Measurements from ENCODE around the gene DTNA. TPM values are rescaled to one million over a fixed set of nuclear protein-coding genes. Genes with fewer than 3 reads are reported as not detected.

DTNA gene
- total RNA-seq, 1 experiment from 2014 or later = 9.6 TPM

GRCh38 chr18:34694591-34695165 is 15.4 kb upstream of the DTNA start:
- no peak overlapping the region for H3K4me3 ChIP-seq (replicated peaks in 1 of 2; ENCODE audit: low read depth in 1 of 2, low read length in 2 of 2)
- no peak overlapping the region for H3K27ac ChIP-seq (ENCODE audit: low read depth, low read length)
- no peak overlapping the region for H3K4me2 ChIP-seq (ENCODE audit: low read length)
- no peak for DNase-seq (ENCODE audit: low read depth, low spot score)
- H3K79me2 ChIP-seq (ENCODE audit: insufficient read depth, low read length) = no peaks in the 10 kb centered on the region
- ATAC-seq = no peak
- H2AFZ ChIP-seq (ENCODE audit: low read depth, low read length, poor library complexity, severe bottlenecking) = no peak overlapping the region
- no peaks in the 10 kb centered on the region for H3K36me3 ChIP-seq (ENCODE audit: control insufficient read depth in 1 of 2, insufficient read depth in 2 of 2, low read length in 2 of 2)
- RAD21 ChIA-PET (ENCODE audit: low non-redundant PET in 1 of 2, low total read pairs in 2 of 2, uncharacterized antibody in 2 of 2, unreplicated experiment in 2 of 2) = no interaction called here
- no peaks in the 10 kb centered on the region for H4K20me1 ChIP-seq (ENCODE audit: insufficient read depth)
- TF ChIP-seq, protein P1, sequence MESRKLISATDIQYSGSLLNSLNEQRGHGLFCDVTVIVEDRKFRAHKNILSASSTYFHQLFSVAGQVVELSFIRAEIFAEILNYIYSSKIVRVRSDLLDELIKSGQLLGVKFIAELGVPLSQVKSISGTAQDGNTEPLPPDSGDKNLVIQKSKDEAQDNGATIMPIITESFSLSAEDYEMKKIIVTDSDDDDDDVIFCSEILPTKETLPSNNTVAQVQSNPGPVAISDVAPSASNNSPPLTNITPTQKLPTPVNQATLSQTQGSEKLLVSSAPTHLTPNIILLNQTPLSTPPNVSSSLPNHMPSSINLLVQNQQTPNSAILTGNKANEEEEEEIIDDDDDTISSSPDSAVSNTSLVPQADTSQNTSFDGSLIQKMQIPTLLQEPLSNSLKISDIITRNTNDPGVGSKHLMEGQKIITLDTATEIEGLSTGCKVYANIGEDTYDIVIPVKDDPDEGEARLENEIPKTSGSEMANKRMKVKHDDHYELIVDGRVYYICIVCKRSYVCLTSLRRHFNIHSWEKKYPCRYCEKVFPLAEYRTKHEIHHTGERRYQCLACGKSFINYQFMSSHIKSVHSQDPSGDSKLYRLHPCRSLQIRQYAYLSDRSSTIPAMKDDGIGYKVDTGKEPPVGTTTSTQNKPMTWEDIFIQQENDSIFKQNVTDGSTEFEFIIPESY (IDR thresholded peaks at IDR 0.05; ENCODE audit: extremely low read depth, insufficient replicate concordance, low read length) = no peak
- no peak for TF ChIP-seq ZFX (IDR thresholded peaks at IDR 0.05)
- no peak for TF ChIP-seq EZH2 (IDR thresholded peaks at IDR 0.05)
- no peak for TF ChIP-seq JUND (IDR thresholded peaks at IDR 0.05)
- TF ChIP-seq ELF1 (IDR thresholded peaks at IDR 0.05; ENCODE audit: borderline replicate concordance, low read depth) = no peak
- no peak for TF ChIP-seq SRF (IDR thresholded peaks at IDR 0.05; ENCODE audit: low read depth)
- no peak for TF ChIP-seq CBX3 (IDR thresholded peaks at IDR 0.05; ENCODE audit: low read depth)
- TF ChIP-seq, protein P2, sequence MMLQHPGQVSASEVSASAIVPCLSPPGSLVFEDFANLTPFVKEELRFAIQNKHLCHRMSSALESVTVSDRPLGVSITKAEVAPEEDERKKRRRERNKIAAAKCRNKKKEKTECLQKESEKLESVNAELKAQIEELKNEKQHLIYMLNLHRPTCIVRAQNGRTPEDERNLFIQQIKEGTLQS (IDR thresholded peaks at IDR 0.05) = no peak
- TF ChIP-seq FOSL1 (IDR thresholded peaks at IDR 0.05; ENCODE audit: low read depth) = no peak
- TF ChIP-seq SP1 (IDR thresholded peaks at IDR 0.05; ENCODE audit: low read depth) = no peak
- TF ChIP-seq POLR2AphosphoS5 (IDR thresholded peaks at IDR 0.05; ENCODE audit: low read depth, low read length) = no peak
- no peak for TF ChIP-seq CTCF (IDR thresholded peaks at IDR 0.05 in 2 of 3, conservative IDR thresholded peaks at IDR 0.05 in 1 of 3; ENCODE audit: borderline replicate concordance in 1 of 3, insufficient read depth in 1 of 3, low read depth in 2 of 3, low read length in 2 of 3)
- TF ChIP-seq ZNF274 (IDR thresholded peaks at IDR 0.05; ENCODE audit: low read depth, low read length) = no peak
- TF ChIP-seq MAX (IDR thresholded peaks at IDR 0.05) = no peak
- no peak for TF ChIP-seq TCF7L2 (IDR thresholded peaks at IDR 0.05; ENCODE audit: borderline replicate concordance, extremely low read depth, insufficient read depth, insufficient read length)
- H3K9ac ChIP-seq (ENCODE audit: low read length) = no peak overlapping the region
- no peaks in the 10 kb centered on the region for H3K9me3 ChIP-seq (ENCODE audit: control insufficient read depth in 1 of 2, insufficient read depth in 1 of 2, low read depth in 1 of 2, low read length in 2 of 2)
- H3K9me2 ChIP-seq (ENCODE audit: insufficient read depth) = no peaks in the 10 kb centered on the region
- no peaks in the 10 kb centered on the region for H3K4me1 ChIP-seq (ENCODE audit: control insufficient read depth in 1 of 2, insufficient read depth in 2 of 2, low read length in 2 of 2)
- CTCF ChIA-PET = interaction anchor here (1.9 kb wide), 2 partner anchors 33 to 94 kb away, joined by 5 to 6 read pairs; no protein-coding TSS in a partner anchor
- H3K27me3 ChIP-seq (ENCODE audit: insufficient read depth, low read length) = no peaks in the 10 kb centered on the region
- POLR2A ChIA-PET = no interaction called here
- intact Hi-C loops (cut with micrococcal nuclease) = no loop called here
- no TSS peak for BruUV-seq (replicated peaks)

Measured in HCT116 (cell line).